HG03103 (cell line): ENCODE measurements around the gene PBX3.

Experiments
- ATAC-seq: cut with Tn5 transposase; IDR thresholded peaks from one replicate; pipeline ENCODE4 v1.9.1; 2021; ENCODE audit warnings: low read depth; ENCODE audit not compliant: unreplicated experiment

The PBX3 gene

DNA sequence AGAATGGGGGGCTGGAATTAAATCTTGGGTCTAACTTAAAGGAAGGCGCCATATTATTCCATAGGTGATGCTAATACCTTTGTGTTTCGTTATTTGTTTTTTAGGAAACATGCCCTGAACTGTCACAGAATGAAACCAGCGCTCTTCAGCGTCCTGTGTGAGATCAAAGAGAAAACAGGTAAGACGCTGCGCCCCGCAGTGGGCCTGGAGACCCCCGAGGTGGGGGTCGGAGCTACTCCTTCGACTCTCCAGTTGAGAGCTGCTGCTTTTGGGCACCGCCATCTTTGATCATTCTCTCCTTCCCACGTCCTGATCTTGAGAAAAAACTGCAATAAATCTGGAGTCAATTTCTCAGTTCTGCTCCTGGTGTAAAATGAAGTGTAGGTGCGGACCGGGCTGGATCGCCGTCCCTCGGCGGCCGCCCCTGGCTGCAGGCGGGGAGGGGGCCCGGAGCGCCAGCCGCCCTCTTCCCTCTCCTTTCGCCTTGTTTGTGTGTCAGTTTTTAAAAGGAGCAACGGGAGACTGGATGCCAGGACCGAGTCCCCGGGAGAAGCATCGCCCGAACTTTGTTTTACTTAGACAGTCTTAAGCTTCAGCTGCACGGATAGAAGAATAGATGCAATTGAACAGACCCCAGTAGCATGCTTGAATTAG is 1.4 kb downstream of the PBX3 start:
- no peak for ATAC-seq

DNA sequence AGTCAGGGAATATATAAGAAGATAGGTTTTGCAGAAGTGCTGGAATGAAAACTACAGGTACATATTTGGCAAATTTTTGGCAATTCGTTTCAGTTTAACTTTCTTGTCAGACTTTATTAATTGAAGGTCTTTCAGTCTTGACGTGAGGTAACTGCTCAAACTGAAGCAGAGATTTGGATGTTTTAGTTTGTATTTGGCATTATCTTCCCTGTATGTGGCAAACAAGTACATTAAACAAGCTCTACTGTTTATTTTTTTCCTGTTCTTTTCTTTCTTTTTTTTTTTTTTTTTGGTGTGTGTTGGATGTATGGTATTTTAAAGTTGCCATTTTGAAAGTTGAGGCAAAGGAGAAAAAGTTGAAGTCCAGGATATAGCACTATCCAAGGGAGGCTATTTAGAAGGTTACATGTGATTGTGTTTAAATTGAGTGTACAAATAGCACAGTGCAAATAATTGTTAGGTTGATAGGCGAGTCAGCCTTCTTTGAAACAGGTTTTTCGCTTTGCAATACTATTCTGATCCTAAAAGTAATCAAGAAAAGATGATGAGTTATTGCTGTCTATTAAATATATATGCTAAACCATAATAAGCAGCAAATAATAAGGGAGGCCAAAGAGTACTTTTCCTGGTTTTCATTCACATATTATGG is 2.2 kb downstream of the PBX3 start:
- ATAC-seq, result no peak

DNA sequence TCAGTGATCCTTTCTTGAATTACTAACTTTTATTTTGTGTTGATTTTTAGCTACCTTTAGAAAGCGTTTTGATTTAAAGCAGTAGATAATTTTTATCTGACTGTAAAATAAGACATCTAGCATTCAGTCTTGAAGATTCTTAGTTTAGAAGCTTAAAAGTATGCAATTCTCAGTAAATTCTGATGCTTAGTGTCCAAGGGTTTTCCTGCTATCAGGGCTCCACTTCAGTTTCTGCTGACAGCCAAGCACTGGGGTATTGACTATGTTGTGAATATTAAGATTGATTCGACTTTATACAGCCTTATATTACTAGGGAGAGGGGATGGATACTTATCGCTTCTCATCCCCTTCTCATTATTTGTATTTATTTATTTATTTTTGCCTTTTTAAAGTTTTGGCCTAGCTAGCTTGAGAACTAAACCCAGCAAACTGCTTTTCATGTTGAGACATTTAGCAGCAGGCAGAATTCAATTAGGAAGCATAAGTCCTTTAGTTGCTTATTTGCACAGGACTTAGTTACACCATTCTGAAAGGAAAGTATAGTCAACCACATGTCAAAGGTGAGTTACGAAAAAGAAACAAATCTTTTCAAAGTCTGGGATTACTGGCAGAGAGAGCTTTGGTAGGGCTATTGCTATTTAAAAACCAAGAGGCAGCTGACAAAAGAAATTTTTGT is 2.9 kb downstream of the PBX3 start:
- no peak for ATAC-seq

DNA sequence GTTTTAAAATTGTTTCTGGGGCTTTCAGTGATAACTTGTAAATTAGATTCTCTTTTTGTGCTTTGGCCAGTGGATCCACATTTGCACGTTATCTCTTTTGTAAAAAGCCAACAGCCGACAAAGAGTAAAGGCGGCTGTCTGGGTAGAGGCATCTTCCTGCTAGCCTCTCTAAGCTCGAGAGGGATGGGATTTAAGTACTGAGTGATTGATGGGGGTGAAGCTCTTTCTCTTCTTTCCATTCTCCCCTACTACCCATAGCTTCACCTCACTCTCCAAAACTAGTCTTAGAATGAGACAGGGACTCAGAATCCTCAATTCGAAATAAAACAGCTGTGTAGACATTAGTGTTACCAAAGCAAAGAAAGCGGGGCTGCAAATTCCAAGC is 3.4 kb downstream of the PBX3 start:
- no peak for ATAC-seq

DNA sequence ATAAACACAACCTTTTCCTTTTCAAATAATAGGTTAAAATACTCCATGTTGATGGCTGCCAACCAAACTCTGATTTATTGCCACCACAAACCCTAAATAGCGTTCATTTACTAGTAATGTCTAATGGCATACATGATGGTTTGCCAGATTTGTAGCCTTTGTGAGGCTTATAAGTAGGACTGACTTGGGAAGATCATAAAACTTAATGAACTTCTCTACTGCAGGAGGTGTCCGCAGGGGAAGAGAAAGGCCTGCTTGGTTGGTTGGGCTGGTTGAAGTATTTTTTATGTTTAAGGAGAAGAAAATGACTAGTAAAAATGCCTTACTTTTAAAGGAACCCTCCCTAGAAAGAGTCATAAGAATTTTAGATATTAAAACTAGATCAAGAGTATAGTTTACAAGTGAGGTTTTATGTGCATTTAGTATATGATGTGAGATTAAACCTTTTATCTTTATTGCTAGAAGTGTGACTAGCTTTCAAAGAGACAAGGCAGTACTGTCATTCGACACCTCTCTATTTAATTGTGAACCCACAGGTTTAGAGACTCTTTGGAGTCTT is 5.0 kb downstream of the PBX3 start:
- no peak for ATAC-seq

DNA sequence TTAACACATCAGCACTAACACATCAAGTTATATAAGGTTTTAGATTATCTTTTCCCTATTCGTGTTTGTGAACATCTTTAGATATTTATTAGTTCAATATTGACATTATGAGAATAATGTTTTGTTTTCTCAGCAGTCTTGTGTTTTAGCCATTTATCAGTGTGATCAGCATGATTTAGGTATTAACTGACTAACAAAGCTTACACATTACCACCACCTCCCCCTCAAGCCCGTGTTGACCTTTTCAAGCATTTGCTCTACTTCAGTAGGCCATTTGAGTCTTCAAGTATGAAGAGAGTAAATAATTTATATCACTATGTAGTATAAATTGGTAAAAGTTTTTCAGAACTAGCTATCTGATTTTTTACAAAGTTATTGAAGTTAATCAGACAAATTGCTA is 6.9 kb downstream of the PBX3 start:
- ATAC-seq, result no peak

DNA sequence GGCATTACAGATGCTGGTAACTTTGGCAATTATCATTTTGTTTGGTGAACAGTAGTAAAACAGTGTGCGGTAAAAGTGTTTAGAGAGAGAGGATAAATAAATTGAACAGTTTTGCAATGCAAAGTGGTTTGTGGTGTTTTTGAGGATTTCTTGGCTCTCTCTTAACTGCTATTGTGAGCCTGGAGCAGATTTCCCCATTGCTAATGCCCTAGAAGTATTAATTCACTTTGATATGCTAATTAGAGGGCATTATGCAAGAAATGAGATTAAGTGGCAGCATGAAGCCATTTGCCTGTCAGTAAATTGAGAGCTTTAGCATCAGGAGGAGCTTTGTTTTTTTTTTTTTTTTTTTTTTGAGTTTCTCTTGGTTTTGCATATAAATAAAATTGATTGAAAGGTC is 8.2 kb downstream of the PBX3 start:
- ATAC-seq, result no peak

DNA sequence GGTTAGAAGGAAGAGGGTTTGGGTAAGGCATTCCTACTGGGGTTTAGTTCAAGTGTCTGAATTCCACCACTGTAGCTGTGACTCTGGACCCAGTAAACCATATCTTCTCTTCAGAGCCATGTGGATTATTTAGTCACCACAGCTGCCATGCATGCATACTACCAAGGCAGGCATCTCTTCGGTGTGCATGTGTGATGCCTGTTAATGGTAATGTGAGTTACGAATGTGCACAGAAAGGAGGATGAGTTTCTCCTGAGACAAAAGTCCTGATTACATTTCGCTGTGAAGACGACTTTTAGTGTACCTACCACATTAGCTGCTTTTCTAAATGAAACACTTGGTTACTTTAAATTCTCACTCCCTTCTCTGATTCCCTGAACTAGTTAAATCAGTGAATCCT is 9.3 kb downstream of the PBX3 start:
- no peak for ATAC-seq

DNA sequence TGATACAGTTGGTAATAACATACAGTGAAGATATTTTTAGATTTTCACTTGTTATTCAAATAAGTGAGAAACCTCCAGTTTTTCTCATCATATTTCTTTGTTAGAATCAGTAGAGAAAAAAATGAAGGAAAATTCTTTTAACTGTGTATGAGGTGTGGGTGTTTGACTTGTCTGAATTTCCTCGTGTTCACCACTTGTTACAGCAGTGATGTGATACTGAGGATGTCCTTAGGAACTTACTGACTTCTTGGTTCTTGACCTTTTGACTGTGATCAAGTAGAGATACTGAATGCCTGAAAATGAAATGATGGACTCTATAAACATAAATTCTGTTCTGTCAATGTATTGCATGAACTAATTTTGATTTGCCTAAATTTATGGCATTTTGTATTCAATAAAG is 10.7 kb downstream of the PBX3 start:
- ATAC-seq, result no peak

DNA sequence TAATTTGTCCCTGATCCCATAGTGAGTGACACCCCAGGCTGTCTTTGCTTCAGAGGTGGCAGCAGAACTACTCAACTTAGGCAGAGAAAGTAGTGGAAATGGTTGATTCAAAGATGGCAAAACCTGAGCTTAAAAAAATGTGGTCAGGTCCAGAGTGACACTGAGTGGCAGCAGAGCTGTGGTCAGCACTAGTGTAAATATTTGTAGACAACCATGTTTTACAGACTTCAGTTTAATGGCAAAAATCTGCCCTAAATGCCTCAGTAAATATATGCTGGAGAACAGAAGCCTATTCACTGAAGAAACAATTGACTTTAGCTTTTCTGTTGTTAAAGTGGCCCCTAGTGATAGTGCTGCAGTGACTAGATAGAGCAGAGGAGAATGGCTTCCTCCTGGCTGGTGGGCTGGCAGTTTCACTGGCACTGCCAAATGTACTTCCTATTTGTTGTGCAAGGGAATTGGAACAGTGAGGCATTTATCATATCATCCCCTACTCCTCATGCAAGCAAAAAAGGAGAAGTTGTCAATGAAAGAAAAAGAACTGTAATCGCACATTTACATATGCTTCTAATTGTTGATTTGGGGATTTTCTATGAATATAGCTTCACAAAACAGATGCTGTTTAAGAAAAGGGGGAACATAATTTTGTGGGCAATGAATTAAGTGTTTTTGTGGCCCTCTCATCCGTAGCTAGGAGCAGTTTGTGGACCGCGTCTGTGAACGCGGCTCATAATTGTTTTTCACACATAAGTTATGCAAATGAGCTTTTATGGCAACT is 12.0 kb downstream of the PBX3 start:
- ATAC-seq, result no peak

DNA sequence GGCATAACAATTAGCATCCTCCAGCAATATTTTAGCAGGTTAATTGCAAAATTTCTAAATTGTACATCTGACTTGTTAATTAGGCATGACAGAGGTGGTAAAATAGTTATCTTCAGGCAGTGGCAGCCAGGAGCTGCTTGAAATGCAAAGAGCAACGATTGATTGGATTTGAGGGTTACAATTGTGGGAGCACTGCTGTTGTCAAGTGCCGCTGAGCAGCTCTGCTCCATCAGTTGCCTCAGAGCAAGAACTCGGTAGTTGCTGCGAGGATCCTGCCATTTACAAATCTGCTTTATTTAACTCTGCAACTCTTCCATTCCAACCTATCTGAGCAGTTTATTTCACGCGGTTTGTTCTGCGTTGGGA is 12.6 kb downstream of the PBX3 start:
- no peak for ATAC-seq

DNA sequence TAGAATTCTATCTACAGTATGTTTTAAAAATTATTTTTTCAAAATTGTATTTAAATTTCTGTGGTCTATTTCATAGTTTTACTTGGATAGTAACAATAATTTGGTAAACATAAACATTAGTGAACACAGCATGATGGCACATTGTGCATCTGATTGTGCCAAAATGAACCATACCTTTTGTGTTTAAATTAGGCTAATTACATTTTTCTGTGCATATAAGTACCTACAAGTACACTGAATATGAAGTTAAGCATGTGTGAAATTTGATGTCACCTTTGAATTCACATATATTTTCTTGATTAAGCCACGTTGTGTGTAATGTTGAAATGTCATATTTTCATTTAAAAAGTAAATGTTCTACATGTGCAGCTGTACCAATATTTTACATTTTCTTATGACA is 13.4 kb downstream of the PBX3 start:
- no peak for ATAC-seq

DNA sequence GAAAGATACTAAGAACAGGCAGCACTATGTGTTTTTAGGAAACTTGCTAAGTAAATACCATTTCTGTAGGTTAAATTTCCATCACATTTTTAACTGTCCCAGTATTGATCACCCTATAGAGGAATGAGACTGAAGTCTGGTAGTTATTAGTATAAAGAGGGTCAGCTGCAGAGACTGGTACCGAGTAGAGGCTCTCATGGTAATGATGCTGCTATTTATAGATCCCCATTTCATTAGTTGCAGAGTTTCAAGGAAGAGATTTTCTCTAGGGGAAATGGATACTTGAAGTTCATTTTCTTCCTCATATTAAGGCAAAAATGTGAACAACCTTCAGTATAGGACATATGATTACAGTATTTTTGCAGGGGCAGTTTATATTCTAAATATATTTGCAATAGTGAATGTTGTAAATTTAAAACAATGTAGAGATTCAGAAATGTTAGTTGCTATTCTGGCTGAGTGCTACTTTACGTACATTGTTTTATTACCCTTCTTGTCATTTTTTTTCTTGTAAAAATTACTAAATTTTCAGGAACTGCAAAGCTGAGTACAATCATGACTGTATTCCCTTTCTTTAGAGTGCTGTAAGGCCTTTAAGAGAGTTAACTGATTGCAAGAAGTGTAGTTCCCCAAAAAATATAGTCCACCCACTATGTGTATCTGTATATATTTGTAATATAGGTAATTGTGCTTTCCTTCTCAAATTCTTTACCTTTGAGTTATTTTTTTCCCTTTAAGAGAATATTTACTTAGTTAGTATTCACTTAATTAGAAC is 14.7 kb downstream of the PBX3 start:
- ATAC-seq, result no peak

DNA sequence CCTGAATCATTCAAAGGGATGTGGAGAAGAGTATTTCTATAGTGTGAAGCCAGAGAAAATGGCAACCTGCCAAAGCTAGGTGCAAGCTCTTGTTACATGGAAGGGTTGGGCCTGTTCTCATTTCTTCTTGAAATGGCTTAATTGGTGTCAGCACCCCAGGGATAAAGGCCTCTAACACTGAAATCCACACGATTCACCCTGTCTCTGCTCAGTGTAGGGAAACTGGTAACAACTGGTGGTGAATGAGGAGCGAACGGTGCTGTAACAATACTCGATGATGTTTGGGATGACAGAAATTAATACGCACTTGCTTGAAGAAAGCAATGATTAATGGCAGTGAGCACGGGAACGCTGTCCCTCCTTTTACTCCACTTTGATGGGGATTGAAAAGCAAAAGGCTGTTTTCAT is 16.2 kb downstream of the PBX3 start:
- no peak for ATAC-seq

DNA sequence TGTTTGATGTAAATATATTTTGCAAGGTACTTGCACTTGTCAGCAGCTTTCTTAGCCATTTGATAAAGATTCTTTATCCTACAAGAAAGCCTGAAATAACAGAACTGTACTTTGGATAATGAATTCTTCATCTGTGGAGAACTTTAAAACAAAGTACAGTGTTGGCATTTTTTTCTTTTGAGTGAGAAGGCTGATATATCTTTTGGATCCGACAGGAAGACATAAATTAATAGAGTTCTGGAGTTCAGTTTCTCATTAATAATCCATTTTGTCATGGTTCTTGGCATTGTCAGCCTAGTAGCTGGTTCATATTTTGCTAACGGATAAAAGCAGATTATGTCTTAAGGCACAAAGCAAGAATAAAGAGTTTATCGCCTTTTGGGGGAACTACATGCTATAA is 17.0 kb downstream of the PBX3 start:
- no peak for ATAC-seq

DNA sequence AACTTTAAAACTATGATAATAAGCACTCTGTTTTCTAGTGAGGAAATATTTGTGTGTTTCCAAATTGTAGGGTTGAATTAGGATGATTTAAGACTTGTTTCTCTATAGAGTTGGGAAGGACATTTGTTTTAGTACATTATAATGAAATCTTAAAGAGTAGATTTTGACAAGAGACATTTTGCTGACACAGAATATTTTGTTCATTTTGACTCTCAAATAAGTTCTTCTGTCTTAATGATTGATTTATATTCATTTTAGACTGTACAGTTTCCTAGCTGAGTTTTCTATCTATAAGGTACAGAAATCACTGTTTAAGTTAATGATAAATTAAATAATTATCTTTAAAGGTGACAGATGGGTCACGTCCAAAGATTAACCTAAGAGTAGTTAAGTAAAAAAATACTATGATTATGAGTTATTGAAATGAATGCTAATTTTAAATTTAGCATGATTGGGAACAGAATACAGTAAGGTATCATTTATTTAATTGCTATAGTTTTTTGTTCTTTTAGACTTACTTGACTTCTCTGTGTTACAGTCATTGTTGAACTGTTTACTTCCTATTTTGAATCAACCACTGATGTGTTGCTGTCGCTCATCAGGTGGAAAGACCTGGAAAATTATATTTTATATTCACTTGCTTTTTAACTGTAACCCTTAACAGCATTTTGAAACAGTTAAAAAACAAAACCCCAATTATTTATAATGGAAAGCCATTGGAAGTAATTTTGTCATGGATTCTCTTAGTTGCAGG is 19.5 kb downstream of the PBX3 start:
- no peak for ATAC-seq

DNA sequence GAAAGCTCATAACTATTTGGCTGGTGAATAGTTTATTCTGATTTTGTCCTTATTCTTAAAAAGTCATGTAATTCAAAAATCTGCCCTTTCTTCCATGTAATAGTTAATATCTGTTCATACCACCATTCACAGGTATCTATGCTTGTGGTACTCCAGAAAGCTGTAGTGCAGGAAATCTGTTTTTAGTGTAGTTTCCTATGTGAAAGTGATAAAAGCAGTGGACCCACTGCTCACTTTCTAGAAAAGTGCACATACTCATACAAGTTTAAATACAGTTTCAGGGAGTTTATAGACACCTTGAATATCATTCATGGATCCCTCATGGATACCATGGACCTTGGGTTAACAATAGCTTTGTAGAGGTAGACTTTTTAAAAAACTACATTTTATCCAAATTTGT is 20.2 kb downstream of the PBX3 start:
- peak; percentile 54 for ATAC-seq

DNA sequence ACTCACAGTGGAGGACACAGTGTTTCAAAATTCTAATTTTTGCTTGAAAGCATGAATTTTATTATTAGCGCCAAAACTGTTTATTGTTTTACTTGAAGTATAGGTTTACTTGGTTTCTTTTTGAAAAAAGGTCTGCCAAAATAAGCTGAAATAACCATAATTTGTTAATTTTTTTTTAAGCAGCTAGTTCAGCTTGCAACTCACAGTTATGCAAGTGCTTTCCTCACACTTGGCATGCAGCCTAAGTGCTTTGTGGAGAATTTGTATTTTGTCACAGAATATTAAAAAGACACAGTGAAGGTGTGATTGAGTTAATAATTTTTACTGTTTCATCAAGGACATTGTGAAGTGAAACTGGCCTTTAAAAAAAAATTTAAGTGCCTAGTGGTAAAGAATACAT is 21.6 kb downstream of the PBX3 start:
- ATAC-seq, result no peak

DNA sequence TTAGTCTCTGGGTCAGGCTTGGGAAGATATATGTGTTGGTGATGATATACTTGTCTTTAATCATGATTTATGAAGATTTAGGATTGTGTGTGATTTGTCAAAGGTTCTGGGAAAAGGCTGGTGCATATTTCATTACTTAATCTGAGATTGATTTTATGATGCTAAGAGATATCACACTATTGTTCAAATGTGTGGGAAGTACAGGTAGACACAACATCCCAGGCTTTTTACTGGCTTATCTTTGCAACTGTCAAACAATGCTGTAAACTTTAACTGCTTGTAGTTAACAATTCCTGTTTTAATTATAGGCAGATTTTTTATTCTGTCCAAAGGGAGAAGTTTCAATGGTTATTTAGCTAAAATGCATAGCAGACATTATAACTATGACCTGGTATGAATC is 23.9 kb downstream of the PBX3 start:
- no peak for ATAC-seq

DNA sequence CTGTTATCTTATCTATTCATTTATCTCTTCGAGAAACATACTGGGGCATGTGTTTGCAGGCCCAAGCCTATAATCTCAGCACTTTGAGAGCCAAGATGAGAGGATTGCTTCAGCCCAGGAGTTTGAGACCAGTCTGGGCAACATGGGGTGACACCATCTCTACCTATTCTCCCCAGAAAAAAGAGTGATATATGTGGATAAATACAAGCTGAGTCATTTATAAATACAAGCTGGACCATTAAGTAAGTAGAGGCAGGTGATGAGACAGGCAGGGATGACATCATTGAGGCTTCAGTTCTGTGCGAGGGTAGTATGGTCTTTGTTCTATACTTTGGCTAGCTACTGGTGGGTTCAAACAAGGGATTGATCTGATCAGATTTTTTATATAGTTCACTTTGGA is 25.6 kb downstream of the PBX3 start:
- no peak for ATAC-seq
